H1 (cell line): Measurements from ENCODE around the gene GIPC2. TPM values are rescaled to one million over a fixed set of nuclear protein-coding genes. Genes with fewer than 3 reads are reported as not detected.

ENCODE experiments used
- CTCF ChIA-PET: fragments of 300-600 bp; sonication (Branson Sonifier 250); formaldehyde crosslinking; loops from one replicate; lab custom pipeline; 2021; ENCODE audit not compliant: partially characterized antibody; lab: Charles Lee
- POLR2A ChIA-PET: fragments of 300-600 bp; sonication (Branson Sonifier 250); formaldehyde crosslinking; loops from one replicate; lab custom pipeline; 2021; ENCODE audit warnings: inconsistent platforms; ENCODE audit not compliant: partially characterized antibody; lab: Charles Lee
- DNase-seq, 2 experiments: peaks; one replicate each; pipeline versions ENCODE4 v3.0.0 to v3.0.0-alpha.2; 2010 to 2022; ENCODE audit warnings: low spot score in 2 of 2, low read depth in 1 of 2, mixed read lengths in 1 of 2
- FAIRE-seq: peaks from 2 replicates; lab custom pipeline; 2011; peaks lifted over from hg19 to GRCh38; lab: Jason Lieb, UNC
- H2AFZ ChIP-seq: 2 replicates; pipeline ENCODE4 v1.8.1; 2012; ENCODE audit warnings: low read length, inconsistent platforms
- H2AK5ac ChIP-seq: 2 replicates; pipeline ENCODE4 v1.6.1; 2013; ENCODE audit warnings: low read depth, low read length
- H2BK120ac ChIP-seq: replicated peaks from 2 replicates; pipeline ENCODE3; 2013; ENCODE audit warnings: low read depth, low read length, inconsistent platforms
- H2BK12ac ChIP-seq: 2 replicates; pipeline ENCODE4 v1.6.1; 2013; ENCODE audit warnings: low read depth, low read length
- H2BK15ac ChIP-seq: 2 replicates; pipeline ENCODE4 v1.6.1; 2013; ENCODE audit warnings: low read length
- H2BK20ac ChIP-seq: 2 replicates; pipeline ENCODE4 v1.6.1; 2013; ENCODE audit warnings: low read length
- H2BK5ac ChIP-seq: 2 replicates; pipeline ENCODE4 v1.6.1; 2013; ENCODE audit warnings: low read depth, low read length
- H3K14ac ChIP-seq: 2 replicates; pipeline ENCODE4 v1.6.1; 2013; ENCODE audit warnings: inconsistent platforms; ENCODE audit not compliant: insufficient read length
- H3K18ac ChIP-seq: 2 replicates; pipeline ENCODE4 v1.6.1; 2013; ENCODE audit warnings: low read length; ENCODE audit errors: extremely low read depth
- H3K23ac ChIP-seq: 2 replicates; pipeline ENCODE4 v1.6.1; 2013; ENCODE audit warnings: inconsistent platforms; ENCODE audit not compliant: insufficient read length
- H3K23me2 ChIP-seq: 2 replicates; pipeline ENCODE4 v1.6.1; 2013; ENCODE audit warnings: low read depth, low read length
- H3K27ac ChIP-seq: 2 replicates; pipeline ENCODE4 v1.6.1; 2011; ENCODE audit warnings: low read depth, low read length, inconsistent platforms
- H3K27me3 ChIP-seq, 4 experiments: replicated peaks in 1 of 4; 1 replicate in 1 of 4; 2 replicates in 3 of 4; pipeline versions ENCODE4 v1.6.1 to v1.8.1; 2011 to 2013; ENCODE audit warnings: low read length in 3 of 4, mild to moderate bottlenecking in 3 of 4, inconsistent platforms in 2 of 4, mixed read lengths in 2 of 4, moderate library complexity in 1 of 4; ENCODE audit not compliant: control insufficient read depth in 3 of 4, insufficient read depth in 3 of 4; ENCODE audit errors: extremely low read depth in 1 of 4
- H3K36me3 ChIP-seq, 4 experiments: 2 replicates each; pipeline versions ENCODE4 v1.6.1 to v1.8.1; 2011 to 2013; ENCODE audit warnings: mild to moderate bottlenecking in 4 of 4, low read length in 3 of 4, moderate library complexity in 2 of 4, control low read depth in 1 of 4, inconsistent platforms in 1 of 4; ENCODE audit not compliant: insufficient read depth in 4 of 4, control insufficient read depth in 2 of 4
- H3K4ac ChIP-seq: replicated peaks from 2 replicates; pipeline ENCODE3; 2013; ENCODE audit warnings: low read length, low read depth, mixed read lengths, inconsistent platforms; ENCODE audit not compliant: insufficient read length
- H3K4me1 ChIP-seq, 4 experiments: replicated peaks in 1 of 4; 1 replicate in 1 of 4; 2 replicates in 3 of 4; pipeline versions ENCODE4 v1.6.1 to v1.8.1; 2011 to 2013; ENCODE audit warnings: low read length in 3 of 4, inconsistent platforms in 2 of 4, mixed read lengths in 1 of 4; ENCODE audit not compliant: insufficient read depth in 4 of 4, control insufficient read depth in 3 of 4
- H3K4me2 ChIP-seq, 2 experiments: 2 replicates each; pipeline versions ENCODE4 v1.6.1 to v1.8.1; 2011 to 2013; ENCODE audit warnings: low read depth in 2 of 2, low read length in 2 of 2, control low read depth in 1 of 2, inconsistent platforms in 1 of 2, mild to moderate bottlenecking in 1 of 2; ENCODE audit not compliant: insufficient read depth in 1 of 2
- H3K4me3 ChIP-seq, 4 experiments: fragments of 200-600, 300-600 bp in 1 of 4; sonication (generic), shearing (Covaris generic), sonication (Bioruptor Twin) in 1 of 4; 2 replicates each; pipeline versions ENCODE4 v1.5.1 to v1.8.1; 2011 to 2016; ENCODE audit warnings: low read length in 4 of 4, low read depth in 3 of 4, control low read depth in 2 of 4, inconsistent platforms in 2 of 4, mild to moderate bottlenecking in 2 of 4, mixed read lengths in 1 of 4, moderate library complexity in 1 of 4; ENCODE audit not compliant: insufficient read depth in 2 of 4; ENCODE audit errors: extremely low read depth in 1 of 4
- H3K56ac ChIP-seq: replicated peaks from 2 replicates; pipeline ENCODE3; 2013; ENCODE audit warnings: low read depth, mild to moderate bottlenecking, mixed read lengths, low read length, inconsistent platforms; ENCODE audit not compliant: insufficient read length
- H3K79me1 ChIP-seq: 2 replicates; pipeline ENCODE4 v1.6.1; 2013; ENCODE audit warnings: low read depth, low read length, control low read depth
- H3K79me2 ChIP-seq, 2 experiments: 2 replicates each; pipeline versions ENCODE4 v1.6.1 to v1.8.1; 2012 to 2013; ENCODE audit warnings: low read length in 2 of 2, mild to moderate bottlenecking in 2 of 2, inconsistent platforms in 1 of 2; ENCODE audit not compliant: insufficient read depth in 2 of 2, control insufficient read depth in 1 of 2
- H3K9ac ChIP-seq, 4 experiments: replicated peaks in 1 of 4; 1 replicate in 1 of 4; 2 replicates in 3 of 4; pipeline versions ENCODE4 v1.6.1 to v1.8.1; 2011 to 2013; ENCODE audit warnings: low read depth in 3 of 4, low read length in 3 of 4, control low read depth in 2 of 4, mild to moderate bottlenecking in 2 of 4, moderate library complexity in 2 of 4, inconsistent platforms in 1 of 4; ENCODE audit errors: extremely low read depth in 1 of 4
- H3K9me3 ChIP-seq, 2 experiments: 2 replicates each; pipeline versions ENCODE4 v1.6.1 to v1.8.1; 2012 to 2013; ENCODE audit warnings: mild to moderate bottlenecking in 2 of 2, moderate library complexity in 2 of 2, control low read depth in 1 of 2, inconsistent platforms in 1 of 2, low read depth in 1 of 2, low read length in 1 of 2, mixed read lengths in 1 of 2; ENCODE audit not compliant: insufficient read depth in 2 of 2
- H4K20me1 ChIP-seq, 2 experiments: replicated peaks in 1 of 2; 2 replicates each; pipeline versions ENCODE3 to v1.8.1; 2011 to 2013; ENCODE audit warnings: inconsistent platforms in 2 of 2, low read length in 2 of 2, mild to moderate bottlenecking in 1 of 2; ENCODE audit not compliant: insufficient read depth in 2 of 2, control insufficient read depth in 1 of 2
- H4K5ac ChIP-seq: 2 replicates; pipeline ENCODE4 v1.6.1; 2013; ENCODE audit warnings: low read length, low read depth, mixed read lengths, inconsistent platforms; ENCODE audit not compliant: insufficient read length
- H4K8ac ChIP-seq: 2 replicates; pipeline ENCODE4 v1.8.0; 2013; ENCODE audit warnings: mild to moderate bottlenecking, moderate library complexity, low read length, inconsistent platforms; ENCODE audit not compliant: insufficient read depth; ENCODE audit errors: extremely low read depth
- H4K91ac ChIP-seq: replicated peaks from 2 replicates; pipeline ENCODE3; 2013; ENCODE audit warnings: low read length, mixed read lengths, inconsistent platforms; ENCODE audit not compliant: insufficient read length
- MAFK ChIP-seq: IDR thresholded peaks from 2 replicates; pipeline ENCODE4 v1.6.1; 2012; ENCODE audit warnings: low read depth, mild to moderate bottlenecking, improper control_type of control experiment, low read length
- WGBS, 2 experiments: shearing (Covaris generic) in 1 of 2; methylation state at CpG; one replicate each; pipeline versions ENCODE4 v1.1.6 to v1.1.7; 2013 to 2015; ENCODE audit warnings: low lambda C conversion rate in 2 of 2, mixed read lengths in 2 of 2, inconsistent platforms in 1 of 2, low coverage in 1 of 2, missing lambda C conversion rate in 1 of 2; ENCODE audit not compliant: insufficient replicate concordance in 2 of 2, insufficient coverage in 1 of 2, insufficient read length in 1 of 2; ENCODE audit errors: extremely low coverage in 1 of 2, missing lambda C conversion rate in 1 of 2; 5-methylcytosine and 5-hydroxymethylcytosine counted together
- polyA plus RNA-seq, 7 experiments: library from polyadenylated mRNA; depleted of rRNA in 3 of 7; stranded (reverse) in 5 of 7; unstranded in 2 of 7; fragments of >200 nt in 5 of 7; fragments of 200-250 nt in 2 of 7; gene quantifications; 1 replicate in 5 of 7; 2 replicates in 1 of 7; 4 replicates in 1 of 7; pipeline versions ENCODE4 v1.2.1 to v1.2.3, GENCODE V29; 2011 to 2013; ENCODE audit warnings: missing spikeins in 2 of 7, mixed read lengths in 2 of 7
- total RNA-seq: library from RNA; stranded (reverse); fragmentation: NEBNext Ultra II Directional; extraction: Animal tissue kit (Norgen Biotek cat#: 25700); gene quantifications from 2 replicates; pipeline ENCODE4 v1.2.1, GENCODE V29; 2021

GIPC2 gene
- total and polyA plus RNA-seq, 2 of the 8 experiments (the other 6 are each of a cell fraction or from before 2014, with no cell fraction given): 0.29 to 0.69 TPM

DNA sequence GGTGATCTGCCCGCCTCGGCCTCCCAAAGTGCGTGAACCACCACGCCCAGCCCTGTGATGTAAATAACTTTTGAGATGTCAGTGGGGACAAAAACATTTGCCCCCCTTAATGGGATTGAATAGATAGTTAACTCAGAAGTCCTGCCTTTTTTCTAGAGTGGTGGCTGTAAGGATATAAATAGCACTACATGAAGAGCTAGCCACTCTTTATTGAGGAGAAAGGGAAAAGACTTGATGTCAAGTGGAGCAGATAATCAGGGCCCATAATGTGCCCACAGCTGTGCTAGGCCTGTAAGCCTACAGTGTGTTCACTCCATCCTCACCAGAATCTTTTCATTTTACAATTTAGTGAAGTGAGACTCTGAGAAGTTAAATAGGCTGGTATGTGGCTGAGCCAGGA, 3.6 kb downstream of the GIPC2 start:
- no peak overlapping the region for H2BK15ac ChIP-seq
- no peak overlapping the region for H2AFZ ChIP-seq
- H4K20me1 ChIP-seq: no peaks in the 10 kb centered on the region
- no peak overlapping the region for H4K91ac ChIP-seq
- H2BK12ac ChIP-seq: no peak overlapping the region
- H3K9ac ChIP-seq: no peak overlapping the region
- H3K18ac ChIP-seq: no peak overlapping the region
- H3K4me1 ChIP-seq: peaks cover 0 to 13% (median 6%) of the 10 kb centered on the region in 4 experiments; a peak in 3 of 7 replicates
- no peak overlapping the region for H4K5ac ChIP-seq
- no peak overlapping the region for H2BK120ac ChIP-seq
- H3K56ac ChIP-seq: no peak overlapping the region
- TF ChIP-seq MAFK: no peak
- H3K79me1 ChIP-seq: no peaks in the 10 kb centered on the region
- no peak overlapping the region for H4K8ac ChIP-seq
- ChIA-PET CTCF (interaction anchor here (0.6 to 2.5 kb wide), 4 partner anchors 9 to 1113 kb away, joined by 3 to 6 read pairs (median 4); no protein-coding TSS in a partner anchor), POLR2A (interaction anchor here (0.7 to 2.1 kb wide), 3 partner anchors 9 to 81 kb away, joined by 3 to 5 read pairs (median 3); no protein-coding TSS in a partner anchor)
- H3K4me2 ChIP-seq: no peak overlapping the region
- peaks cover 13% of the 10 kb centered on the region; the same call in 1 of the 2 replicates for H3K23me2 ChIP-seq
- H3K27ac ChIP-seq: no peak overlapping the region
- H3K4ac ChIP-seq: no peak overlapping the region
- no peak overlapping the region for H2AK5ac ChIP-seq
- no peak overlapping the region for H3K14ac ChIP-seq
- H3K23ac ChIP-seq: no peak overlapping the region
- no peak for DNase-seq
- no peaks in the 10 kb centered on the region for H3K9me3 ChIP-seq
- no peaks in the 10 kb centered on the region for H3K79me2 ChIP-seq
- no peaks in the 10 kb centered on the region for H3K36me3 ChIP-seq
- no peak overlapping the region for H3K4me3 ChIP-seq
- FAIRE-seq: no peak
- WGBS, 2 experiments: 97% methylated on average over 4 of the region's 4 CpGs; no CpG with 5 or more reads in 1 of the 2 experiments
- peaks cover 4 to 28% (median 22%) of the 10 kb centered on the region in 4 experiments for H3K27me3 ChIP-seq
- no peak overlapping the region for H2BK20ac ChIP-seq
- no peak overlapping the region for H2BK5ac ChIP-seq
